GM19025 (cell line): Measurements from ENCODE around the gene PCED1B.

Experiments used
- ATAC-seq: cut with Tn5 transposase; IDR thresholded peaks from one replicate; pipeline ENCODE4 v1.9.1; 2021; ENCODE audit warnings: mild to moderate bottlenecking, low read depth, moderate library complexity; ENCODE audit not compliant: unreplicated experiment

Gene PCED1B

GRCh38 chr12:47224563-47225133 lies 145.2 kb downstream of the PCED1B start:
- ATAC-seq: no peak

- no peak for ATAC-seq
Observed at GRCh38 chr12:47225356-47225755, 145.9 kb downstream of the PCED1B start.

- ATAC-seq: no peak
Observed at GRCh38 chr12:47226199-47226598, 146.8 kb downstream of the PCED1B start.

- no peak for ATAC-seq
Observed at GRCh38 chr12:47228802-47229201, 149.4 kb downstream of the PCED1B start.

- no peak for ATAC-seq
Observed at GRCh38 chr12:47231456-47231855, 152.0 kb downstream of the PCED1B start.

GRCh38 chr12:47234576-47235141 lies 155.2 kb downstream of the PCED1B start:
- ATAC-seq: no peak

GRCh38 chr12:47235258-47236040 lies 156.0 kb downstream of the PCED1B start:
- no peak for ATAC-seq

GRCh38 chr12:47236109-47236714 lies 156.8 kb downstream of the PCED1B start:
- ATAC-seq: no peak

GRCh38 chr12:47237751-47238211 lies 158.4 kb downstream of the PCED1B start:
- ATAC-seq: no peak

GRCh38 chr12:47238669-47239114 lies 159.3 kb downstream of the PCED1B start:
- no peak for ATAC-seq

GRCh38 chr12:47242426-47242825 lies 163.0 kb downstream of the PCED1B start:
- no peak for ATAC-seq

GRCh38 chr12:47244835-47245234 lies 165.4 kb downstream of the PCED1B start:
- no peak for ATAC-seq

GRCh38 chr12:47245623-47246022 lies 166.2 kb downstream of the PCED1B start:
- no peak for ATAC-seq

GRCh38 chr12:47247418-47247817 lies 168.0 kb downstream of the PCED1B start:
- no peak for ATAC-seq

- ATAC-seq: no peak
Observed at GRCh38 chr12:47249082-47249481, 169.7 kb downstream of the PCED1B start.

GRCh38 chr12:47249719-47250357 lies 170.4 kb downstream of the PCED1B start:
- no peak for ATAC-seq

- no peak for ATAC-seq
Observed at GRCh38 chr12:47251919-47252318, 172.5 kb downstream of the PCED1B start.

- no peak for ATAC-seq
Observed at GRCh38 chr12:47264951-47265350, 185.5 kb downstream of the PCED1B start.

- no peak for ATAC-seq
Observed at GRCh38 chr12:47265391-47265790, 186.0 kb downstream of the PCED1B start.

GRCh38 chr12:47267571-47267970 lies 188.2 kb downstream of the PCED1B start:
- ATAC-seq: no peak
